HepG2 (cell line): Measurements from ENCODE around the gene APOBEC3B. TPM values are rescaled to one million over a fixed set of nuclear protein-coding genes. Genes with fewer than 3 reads are reported as not detected.
"Not testable (repeated sequence)": the region's sequence is repeated elsewhere in the genome, so short reads cannot be mapped to it uniquely, and the experiment has no call there.

Experiments used
- ATAC-seq: fragments of 200-7000 bp; cut with Tn5 transposase; 3 replicates; pipeline ENCODE4 v1.9.1; 2020; ENCODE audit warnings: mild to moderate bottlenecking, moderate library complexity
- BruUV-seq: library from RNA; stranded (reverse); fragments of 400-500 nt; replicated peaks from 2 replicates; lab custom pipeline; 2021; lab: Mats Ljungman, UMichigan
- CTCF ChIA-PET: fragments of 300-600 bp; formaldehyde crosslinking; extraction: SDS; loops from one replicate; lab custom pipeline; 2021; ENCODE audit warnings: low total read pairs, inconsistent platforms, low intra/inter-chr PET ratio; lab: Yijun Ruan, JAX
- POLR2A ChIA-PET: fragments of 350-600 bp; sonication (Branson Sonifier 250); formaldehyde crosslinking; loops from one replicate; lab custom pipeline; 2020; ENCODE audit warnings: antibody characterized with exemption, inconsistent platforms; lab: Yijun Ruan, JAX
- DNase-seq: peaks from one replicate; pipeline ENCODE4 v3.0.0-alpha.2; 2015; ENCODE audit warnings: low spot score
- FAIRE-seq: peaks from 3 replicates; lab custom pipeline; 2011; peaks lifted over from hg19 to GRCh38; lab: Jason Lieb, UNC
- H2AFZ ChIP-seq: one replicate; pipeline ENCODE4 v1.6.1; 2011; ENCODE audit warnings: low read length, inconsistent platforms
- H3K27ac ChIP-seq: fragments of 300-600 bp; 3 replicates; pipeline ENCODE4 v1.8.0; 2011; ENCODE audit warnings: mixed run types, mild to moderate bottlenecking, mixed read lengths, low read length, inconsistent platforms; ENCODE audit not compliant: insufficient read depth; ENCODE audit errors: extremely low read length
- H3K27me3 ChIP-seq, 2 experiments: fragments of 200-600 bp in 1 of 2; 2 replicates in 1 of 2; 3 replicates in 1 of 2; pipeline versions ENCODE4 v1.6.0 to v1.8.0; 2011; ENCODE audit warnings: low read length in 2 of 2, mild to moderate bottlenecking in 2 of 2, moderate library complexity in 2 of 2, inconsistent platforms in 1 of 2; ENCODE audit not compliant: insufficient read depth in 2 of 2, control insufficient read depth in 1 of 2
- H3K36me3 ChIP-seq, 2 experiments: fragments of 200-600 bp in 1 of 2; replicated peaks in 1 of 2; 2 replicates in 1 of 2; 3 replicates in 1 of 2; pipeline versions ENCODE4 v1.5.1 to v1.8.0; 2011; ENCODE audit warnings: low read length in 2 of 2, inconsistent platforms in 1 of 2; ENCODE audit not compliant: insufficient read depth in 2 of 2, control insufficient read depth in 1 of 2
- H3K4me1 ChIP-seq: 2 replicates; pipeline ENCODE4 v1.5.1; 2012; ENCODE audit warnings: low read length, inconsistent platforms; ENCODE audit not compliant: insufficient read depth
- H3K4me2 ChIP-seq: 2 replicates; pipeline ENCODE4 v1.6.0; 2011; ENCODE audit warnings: low read depth, low read length, inconsistent platforms
- H3K4me3 ChIP-seq, 3 experiments: fragments of 200-600 bp in 1 of 3; sonication (generic), shearing (Covaris generic) in 1 of 3; replicated peaks in 1 of 3; 2 replicates each; pipeline ENCODE4 v1.5.1; 2011 to 2016; ENCODE audit warnings: low read length in 3 of 3, inconsistent platforms in 2 of 3, low read depth in 2 of 3, mild to moderate bottlenecking in 2 of 3, control low read depth in 1 of 3, mixed read lengths in 1 of 3; ENCODE audit not compliant: insufficient read depth in 1 of 3
- H3K79me2 ChIP-seq: one replicate; pipeline ENCODE4 v1.6.1; 2011; ENCODE audit warnings: low read length, inconsistent platforms; ENCODE audit not compliant: insufficient read depth
- H3K9ac ChIP-seq: 2 replicates; pipeline ENCODE4 v1.6.0; 2011; ENCODE audit warnings: mild to moderate bottlenecking, low read depth, low read length, inconsistent platforms; ENCODE audit not compliant: insufficient read depth
- H3K9me3 ChIP-seq: 2 replicates; pipeline ENCODE4 v1.5.1; 2012; ENCODE audit warnings: mild to moderate bottlenecking, low read length
- H4K20me1 ChIP-seq: 2 replicates; pipeline ENCODE4 v1.6.0; 2011; ENCODE audit warnings: inconsistent platforms, mild to moderate bottlenecking, low read length, moderate library complexity; ENCODE audit not compliant: insufficient read depth
- WGBS: methylation state at CpG from one replicate; pipeline ENCODE4 v1.1.6; 2017; ENCODE audit warnings: low lambda C conversion rate; 5-methylcytosine and 5-hydroxymethylcytosine counted together
- in situ Hi-C: cut with HindIII; loops from 2 replicates; pipeline ENCODE4 v1.10.0; 2017; ENCODE audit warnings: low pct_unique_long_range_greater_than_20kb; ENCODE audit not compliant: extremely low pct_ligation_motif_present
- intact Hi-C: fragments of 100-400 bp; cut with micrococcal nuclease; formaldehyde crosslinking; loops from one replicate; pipeline ENCODE4 v1.10.0; 2022; ENCODE audit not compliant: unreplicated experiment
- polyA plus RNA-seq, 8 experiments: library from polyadenylated mRNA; depleted of rRNA in 3 of 8; stranded (reverse) in 7 of 8; unstranded in 1 of 8; fragments of >200 nt; fragmentation: Illumina TruSeq in 4 of 8; extraction: Trizol in 4 of 8; gene quantifications; 2 replicates each; pipeline versions ENCODE4 v1.2.1 to v1.2.3, GENCODE V29; 2011 to 2016; ENCODE audit warnings: low read depth in 4 of 8, missing spikeins in 1 of 8, mixed read lengths in 1 of 8; ENCODE audit not compliant: insufficient read depth in 1 of 8
- total RNA-seq, 5 experiments: library from RNA; depleted of rRNA; stranded (reverse); fragments of >200 nt; fragmentation: Illumina TruSeq; extraction: Trizol; gene quantifications; 2 replicates each; pipeline ENCODE4 v1.2.3, GENCODE V29; 2016; ENCODE audit warnings: low read depth in 1 of 5

Gene APOBEC3B
- total and polyA plus RNA-seq, 2 of the 13 experiments (the other 11 are each of a cell fraction or from before 2014, with no cell fraction given) = 6.7 to 8.8 TPM

DNA sequence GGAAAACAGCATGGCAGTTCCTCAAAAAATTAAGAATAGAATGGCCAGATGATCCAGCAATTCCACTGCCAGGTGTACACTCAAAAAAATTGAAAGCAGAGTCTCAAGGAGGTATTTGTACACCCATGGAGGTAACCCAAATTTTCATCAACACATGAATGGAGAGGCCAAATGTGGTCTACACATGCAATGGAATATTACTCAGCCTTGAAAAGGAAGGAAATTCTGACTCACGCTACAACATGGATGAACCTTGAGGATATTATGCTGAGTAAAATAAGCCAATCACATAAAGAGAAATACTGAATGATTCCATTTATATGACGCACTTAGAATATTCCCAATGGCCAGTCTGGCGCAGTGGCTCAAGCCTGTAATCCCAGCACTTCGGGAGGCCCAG, 4.9 kb upstream of the APOBEC3B start:
- CTCF ChIA-PET, H3K27me3 ChIP-seq, H4K20me1 ChIP-seq, intact Hi-C loops, H3K79me2 ChIP-seq, H3K9me3 ChIP-seq, H3K4me2 ChIP-seq, H3K27ac ChIP-seq, H3K36me3 ChIP-seq, POLR2A ChIA-PET, DNase-seq, BruUV-seq, H2AFZ ChIP-seq, ATAC-seq, H3K4me3 ChIP-seq, H3K9ac ChIP-seq, in situ Hi-C loops, FAIRE-seq: not testable (repeated sequence)
- H3K4me1 ChIP-seq = peaks cover 20% of the 10 kb centered on the region
- WGBS = 91% methylated on average over 4 of the region's 4 CpGs

GRCh38 chr22:38980587-38980986, 1.6 kb upstream of the APOBEC3B start:
- in situ Hi-C loops, H3K9ac ChIP-seq, ATAC-seq, H2AFZ ChIP-seq, BruUV-seq, intact Hi-C loops, H3K36me3 ChIP-seq, H3K9me3 ChIP-seq, DNase-seq, H3K27ac ChIP-seq, H4K20me1 ChIP-seq, H3K27me3 ChIP-seq, H3K79me2 ChIP-seq: not testable (repeated sequence)
- Histone ChIP-seq H3K4me2 (peak overlapping the region; percentile 82), H3K4me1 (peaks cover 27% of the 10 kb centered on the region), H3K4me3 (peak overlapping the region in 1 of 3 experiments; percentile 43; a peak in 1 of 6 replicates)
- peak; percentile 40 for FAIRE-seq
- ChIA-PET CTCF (interaction anchor here (1.0 to 1.7 kb wide), 3 partner anchors 22 to 112 kb away, joined by 3 to 11 read pairs (median 7); no protein-coding TSS in a partner anchor), POLR2A (interaction anchor here (0.9 to 1.0 kb wide), 2 partner anchors 56 to 339 kb away, joined by 3 read pairs; partner anchors contain the start of gene RPL3)
- 22% methylated on average over 10 of the region's 10 CpGs for WGBS
